PFSK-1 (cell line): Measurements from ENCODE around the gene B3GNT2.

Source experiments
- FOXP2 ChIP-seq: optimal IDR thresholded peaks from 2 replicates; pipeline ENCODE3; 2011; ENCODE audit warnings: borderline replicate concordance, control low read depth, inconsistent platforms; ENCODE audit not compliant: insufficient read depth; ENCODE audit errors: extremely low read length, extremely low read depth
- POLR2AphosphoS5 ChIP-seq: IDR thresholded peaks from 2 replicates; pipeline ENCODE4 v1.6.1; 2012; ENCODE audit warnings: low read depth, mild to moderate bottlenecking, control low read depth, low read length, moderate library complexity
- SIN3A ChIP-seq: IDR thresholded peaks from 2 replicates; pipeline ENCODE4 v1.6.1; 2012; ENCODE audit warnings: mild to moderate bottlenecking, low read length, moderate library complexity, borderline replicate concordance; ENCODE audit not compliant: insufficient read depth
- TAF1 ChIP-seq: IDR thresholded peaks from 2 replicates; pipeline ENCODE4 v1.6.1; 2012; ENCODE audit warnings: low read length, control low read depth, borderline replicate concordance; ENCODE audit not compliant: insufficient read depth
- TF ChIP-seq, protein P1 (sequence below), 2 experiments: IDR thresholded peaks; 2 replicates each; pipeline versions ENCODE4 v1.6.1 to v1.8.0; 2011 to 2012; ENCODE audit warnings: low read depth in 2 of 2, low read length in 2 of 2, control low read depth in 1 of 2, inconsistent platforms in 1 of 2, mild to moderate bottlenecking in 1 of 2, moderate library complexity in 1 of 2; ENCODE audit not compliant: insufficient read depth in 1 of 2

Gene B3GNT2

DNA sequence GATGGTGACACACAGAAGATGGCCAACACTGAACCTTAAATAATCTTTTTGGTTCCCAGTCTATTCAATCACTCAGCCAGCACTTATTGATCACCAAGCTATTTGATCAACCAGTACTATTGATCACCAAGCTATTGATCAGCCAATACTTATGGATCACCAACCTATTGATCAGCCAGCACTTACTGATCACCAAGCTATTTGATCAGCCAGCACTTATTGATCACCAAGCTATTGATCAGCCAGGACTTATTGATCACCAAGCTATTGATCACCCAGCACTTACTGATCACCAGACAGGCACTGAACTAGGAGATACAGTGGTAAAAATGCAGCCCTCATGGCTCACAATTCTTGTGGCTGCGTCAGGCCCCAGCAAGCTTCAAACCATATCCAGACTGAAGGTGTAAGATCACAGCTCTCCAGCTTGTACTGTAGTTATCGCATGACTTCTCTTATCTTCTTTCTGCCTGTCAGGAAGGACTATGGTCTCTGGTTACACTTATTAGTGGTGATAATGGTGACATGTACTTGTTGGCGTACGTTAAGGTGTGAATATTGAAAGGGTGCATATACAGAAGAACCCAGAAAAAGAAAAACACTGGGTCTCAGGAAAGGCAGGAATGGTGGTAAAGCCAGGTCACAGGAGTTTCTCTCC lies 18.4 kb upstream of the B3GNT2 start:
- TF ChIP-seq, protein P1, sequence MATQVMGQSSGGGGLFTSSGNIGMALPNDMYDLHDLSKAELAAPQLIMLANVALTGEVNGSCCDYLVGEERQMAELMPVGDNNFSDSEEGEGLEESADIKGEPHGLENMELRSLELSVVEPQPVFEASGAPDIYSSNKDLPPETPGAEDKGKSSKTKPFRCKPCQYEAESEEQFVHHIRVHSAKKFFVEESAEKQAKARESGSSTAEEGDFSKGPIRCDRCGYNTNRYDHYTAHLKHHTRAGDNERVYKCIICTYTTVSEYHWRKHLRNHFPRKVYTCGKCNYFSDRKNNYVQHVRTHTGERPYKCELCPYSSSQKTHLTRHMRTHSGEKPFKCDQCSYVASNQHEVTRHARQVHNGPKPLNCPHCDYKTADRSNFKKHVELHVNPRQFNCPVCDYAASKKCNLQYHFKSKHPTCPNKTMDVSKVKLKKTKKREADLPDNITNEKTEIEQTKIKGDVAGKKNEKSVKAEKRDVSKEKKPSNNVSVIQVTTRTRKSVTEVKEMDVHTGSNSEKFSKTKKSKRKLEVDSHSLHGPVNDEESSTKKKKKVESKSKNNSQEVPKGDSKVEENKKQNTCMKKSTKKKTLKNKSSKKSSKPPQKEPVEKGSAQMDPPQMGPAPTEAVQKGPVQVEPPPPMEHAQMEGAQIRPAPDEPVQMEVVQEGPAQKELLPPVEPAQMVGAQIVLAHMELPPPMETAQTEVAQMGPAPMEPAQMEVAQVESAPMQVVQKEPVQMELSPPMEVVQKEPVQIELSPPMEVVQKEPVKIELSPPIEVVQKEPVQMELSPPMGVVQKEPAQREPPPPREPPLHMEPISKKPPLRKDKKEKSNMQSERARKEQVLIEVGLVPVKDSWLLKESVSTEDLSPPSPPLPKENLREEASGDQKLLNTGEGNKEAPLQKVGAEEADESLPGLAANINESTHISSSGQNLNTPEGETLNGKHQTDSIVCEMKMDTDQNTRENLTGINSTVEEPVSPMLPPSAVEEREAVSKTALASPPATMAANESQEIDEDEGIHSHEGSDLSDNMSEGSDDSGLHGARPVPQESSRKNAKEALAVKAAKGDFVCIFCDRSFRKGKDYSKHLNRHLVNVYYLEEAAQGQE (IDR thresholded peaks at IDR 0.05; ENCODE audit: insufficient read depth in 1 of 2, low read depth in 2 of 2, low read length in 2 of 2), result no peak
- TF ChIP-seq SIN3A (no peak), TAF1 (no peak), FOXP2 (no peak), POLR2AphosphoS5 (no peak)

DNA sequence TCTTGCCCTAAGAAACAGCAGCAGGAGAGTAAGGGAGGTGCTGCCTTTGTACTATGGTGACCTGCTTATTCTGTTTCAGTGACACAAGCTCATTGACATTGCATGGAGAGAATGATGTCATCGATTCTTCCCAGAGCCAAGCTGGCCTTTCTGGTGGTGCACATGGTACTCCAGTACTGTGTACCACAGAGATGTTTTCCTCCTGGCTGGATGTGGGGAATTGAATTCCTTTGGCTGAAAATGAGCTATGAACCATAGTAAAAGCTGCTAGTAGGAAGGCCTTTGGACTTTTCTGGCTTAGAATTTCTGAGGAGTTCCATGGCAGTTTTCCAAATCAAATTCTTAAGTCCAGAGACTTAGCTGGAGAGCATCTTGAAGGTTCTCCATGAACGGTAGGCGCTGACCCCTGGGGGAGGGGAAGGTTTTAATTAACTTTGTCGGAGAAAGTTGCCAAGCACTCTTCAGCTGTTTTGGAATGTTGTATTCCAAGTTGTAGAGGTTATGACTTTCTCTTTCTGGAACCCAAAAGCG lies 17.1 kb upstream of the B3GNT2 start:
- no peak for TF ChIP-seq POLR2AphosphoS5
- TF ChIP-seq, protein P1 (IDR thresholded peaks at IDR 0.05; ENCODE audit: insufficient read depth in 1 of 2, low read depth in 2 of 2, low read length in 2 of 2), result no peak
- TF ChIP-seq TAF1, result no peak
- TF ChIP-seq FOXP2, result no peak
- no peak for TF ChIP-seq SIN3A

DNA sequence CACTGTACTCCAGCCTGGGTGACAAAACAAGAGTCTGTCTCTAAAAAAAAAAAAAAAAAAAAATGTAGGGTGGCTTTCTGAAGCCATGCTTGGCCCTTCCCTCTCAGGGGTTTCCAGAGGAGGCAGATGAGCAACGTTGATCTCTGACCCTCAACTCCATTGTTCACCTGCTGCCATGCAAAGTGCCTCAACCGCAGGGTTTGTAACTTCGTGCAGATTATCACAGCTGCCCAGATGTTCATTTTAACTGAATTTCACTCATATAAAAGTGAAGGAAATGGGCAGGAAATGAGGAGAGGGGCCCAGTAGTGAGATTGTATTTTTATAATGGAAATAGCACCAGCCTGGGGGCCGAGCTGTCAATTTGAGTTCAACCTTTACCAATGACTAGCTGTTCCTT lies 14.9 kb upstream of the B3GNT2 start:
- TF ChIP-seq TAF1 (no peak), SIN3A (no peak), FOXP2 (no peak), POLR2AphosphoS5 (no peak)
- TF ChIP-seq, protein P1 (IDR thresholded peaks at IDR 0.05; ENCODE audit: insufficient read depth in 1 of 2, low read depth in 2 of 2, low read length in 2 of 2), result no peak

DNA sequence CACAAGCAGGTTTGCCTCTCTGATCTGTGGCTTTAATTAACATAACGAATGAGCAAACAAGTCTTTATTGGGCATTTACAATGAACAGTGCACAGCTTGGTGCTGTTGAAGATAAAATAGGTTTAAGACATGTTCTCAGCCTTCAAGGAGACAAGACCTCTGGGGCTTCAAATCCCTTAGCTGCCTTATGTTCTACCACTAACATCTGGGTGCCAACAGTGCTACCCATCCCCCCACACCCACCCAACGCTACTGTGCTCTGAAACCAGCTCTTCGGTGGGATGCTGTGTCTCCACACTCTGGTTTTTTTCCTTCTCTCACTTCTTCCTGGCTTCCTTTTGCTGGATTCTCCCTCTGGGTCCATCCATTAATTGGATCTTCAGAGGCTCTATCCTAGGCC lies 14.1 kb upstream of the B3GNT2 start:
- TF ChIP-seq TAF1 (no peak), FOXP2 (no peak), SIN3A (no peak), POLR2AphosphoS5 (no peak)
- TF ChIP-seq, protein P1 (IDR thresholded peaks at IDR 0.05; ENCODE audit: insufficient read depth in 1 of 2, low read depth in 2 of 2, low read length in 2 of 2), result no peak
